ENCODE results near the gene PCDHA4. TPM values are rescaled to one million over a fixed set of nuclear protein-coding genes. Genes with fewer than 3 reads are reported as not detected.

The PCDHA4 gene
- total and polyA plus RNA-seq, 2 experiments from 2014 or later = 1.8 to 12.5 TPM

GRCh38 chr5:140767444-140767843 is 39.4 kb upstream of the PCDHA4 start:
- no peak overlapping the region for H3K27ac Mint-ChIP-seq
- H3K27me3 Mint-ChIP-seq (ENCODE audit: insufficient read depth, low read depth, poor library complexity) = no peaks in the 10 kb centered on the region
- no peaks in the 10 kb centered on the region for H3F3A ChIP-seq (replicated peaks; ENCODE audit: low read depth)
- H3K4me3 ChIP-seq = no peak overlapping the region
- H3K4me1 ChIP-seq (ENCODE audit: insufficient read depth) = no peaks in the 10 kb centered on the region
- H3K36me3 ChIP-seq (ENCODE audit: insufficient read depth) = peaks cover 26% of the 10 kb centered on the region
- no peak overlapping the region for H2AFZ ChIP-seq
- DNase-seq (ENCODE audit: low spot score) = no peak
- peaks cover 15% of the 10 kb centered on the region; the same call in 1 of the 3 replicates for H3K36me3 Mint-ChIP-seq (ENCODE audit: low read depth)
- no peaks in the 10 kb centered on the region for H4K20me1 ChIP-seq (replicated peaks; ENCODE audit: insufficient read depth)
- TF ChIP-seq ZNF331 (CRISPR knock-in tag; IDR thresholded peaks at IDR 0.05; ENCODE audit: low read depth) (no peak), ZNF114 (CRISPR knock-in tag; IDR thresholded peaks at IDR 0.05) (no peak)
- no peak overlapping the region for H3K27ac ChIP-seq (ENCODE audit: low read depth)
- peaks cover 85% of the 10 kb centered on the region for H3K9me3 Mint-ChIP-seq
- H3K9me2 ChIP-seq (ENCODE audit: insufficient read depth) = no peaks in the 10 kb centered on the region
- H3K27me3 ChIP-seq (ENCODE audit: insufficient read depth) = no peaks in the 10 kb centered on the region
- H3K4me3 Mint-ChIP-seq = no peak overlapping the region
- H3K4me2 ChIP-seq = no peak overlapping the region
- H3K79me2 ChIP-seq (replicated peaks; ENCODE audit: insufficient read depth) = no peaks in the 10 kb centered on the region
- ATAC-seq = no peak
- H3K4me1 Mint-ChIP-seq = no peaks in the 10 kb centered on the region

DNA sequence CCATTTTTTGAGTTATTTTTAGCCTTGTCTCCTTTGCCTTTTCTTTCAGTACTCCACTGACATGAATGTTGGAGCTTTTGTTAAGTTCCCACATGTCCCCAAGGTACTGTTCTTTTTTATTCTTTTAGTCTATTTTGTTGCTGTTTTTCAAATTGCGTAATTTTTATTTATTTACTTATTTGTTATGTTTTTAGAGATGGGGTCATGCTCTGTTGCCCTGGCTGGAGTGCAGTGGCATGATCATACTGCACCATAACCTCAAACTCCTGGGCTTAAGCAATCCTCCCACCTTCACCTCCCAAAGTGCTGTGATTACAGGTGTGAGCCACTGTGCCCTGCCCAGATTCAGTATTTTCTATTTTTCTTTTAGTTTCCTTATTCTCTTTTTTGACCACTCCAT is 26.4 kb upstream of the PCDHA4 start:
- H4K20me1 ChIP-seq (replicated peaks; ENCODE audit: insufficient read depth) = no peaks in the 10 kb centered on the region
- ATAC-seq (no peak), DNase-seq (ENCODE audit: low spot score) (no peak)
- H3K4me3 ChIP-seq = no peak overlapping the region
- H3K79me2 ChIP-seq (replicated peaks; ENCODE audit: insufficient read depth) = no peaks in the 10 kb centered on the region
- Mint-ChIP-seq H3K36me3 (ENCODE audit: low read depth) (peaks cover 27% of the 10 kb centered on the region), H3K9me3 (peaks cover 84% of the 10 kb centered on the region), H3K27ac (no peak overlapping the region), H3K27me3 (ENCODE audit: insufficient read depth, low read depth, poor library complexity) (no peaks in the 10 kb centered on the region), H3K4me1 (no peaks in the 10 kb centered on the region), H3K4me3 (no peak overlapping the region)
- no peak overlapping the region for H3K27ac ChIP-seq (ENCODE audit: low read depth)
- no peaks in the 10 kb centered on the region for H3K27me3 ChIP-seq (ENCODE audit: insufficient read depth)
- no peak overlapping the region for H2AFZ ChIP-seq
- H3K4me2 ChIP-seq = no peak overlapping the region
- 0 out of 2 replicates have a peak, but pooled peaks cover 4% of the 10 kb centered on the region for H3K9me2 ChIP-seq (ENCODE audit: insufficient read depth)
- no peaks in the 10 kb centered on the region; the same call in 1 of the 2 replicates for H3K36me3 ChIP-seq (ENCODE audit: insufficient read depth)
- H3F3A ChIP-seq (replicated peaks; ENCODE audit: low read depth) = no peaks in the 10 kb centered on the region
- no peaks in the 10 kb centered on the region for H3K4me1 ChIP-seq (ENCODE audit: insufficient read depth)
- TF ChIP-seq STAT1 (IDR thresholded peaks at IDR 0.05; ENCODE audit: unreplicated experiment) = no peak
- no peak for TF ChIP-seq NANOG (IDR thresholded peaks at IDR 0.05; ENCODE audit: borderline replicate concordance)
- TF ChIP-seq EZH2phosphoT487 (IDR thresholded peaks at IDR 0.05; ENCODE audit: unreplicated experiment) = no peak
- no peak for TF ChIP-seq ZNF462 (CRISPR knock-in tag; IDR thresholded peaks at IDR 0.05)
- TF ChIP-seq JUNB (IDR thresholded peaks at IDR 0.05; ENCODE audit: unreplicated experiment) = no peak
- TF ChIP-seq CREB1 (CRISPR knock-in tag; IDR thresholded peaks at IDR 0.05; ENCODE audit: low read depth) = no peak
- no peak for TF ChIP-seq POLR2AphosphoS5 (IDR thresholded peaks at IDR 0.05; ENCODE audit: low read depth)
- TF ChIP-seq ETS1 (IDR thresholded peaks at IDR 0.05) = no peak
- no peak for TF ChIP-seq ZNF114 (CRISPR knock-in tag; IDR thresholded peaks at IDR 0.05)
- TF ChIP-seq REST (IDR thresholded peaks at IDR 0.05; ENCODE audit: unreplicated experiment) = no peak

Measured in GM23338 (cell line).